ENCODE data around the gene TBL2. TPM values are rescaled to one million over a fixed set of nuclear protein-coding genes. Genes with fewer than 3 reads are reported as not detected.
A peak's percentile ranks its signal among the peaks of the same experiment; 100 is the strongest.
"Not testable (repeated sequence)": the region's sequence is repeated elsewhere in the genome, so short reads cannot be mapped to it uniquely, and the experiment has no call there.

The TBL2 gene
- total RNA-seq, 3 donors from 2014 or later, result 25.4 to 42.4 (median 31.1) TPM

DNA sequence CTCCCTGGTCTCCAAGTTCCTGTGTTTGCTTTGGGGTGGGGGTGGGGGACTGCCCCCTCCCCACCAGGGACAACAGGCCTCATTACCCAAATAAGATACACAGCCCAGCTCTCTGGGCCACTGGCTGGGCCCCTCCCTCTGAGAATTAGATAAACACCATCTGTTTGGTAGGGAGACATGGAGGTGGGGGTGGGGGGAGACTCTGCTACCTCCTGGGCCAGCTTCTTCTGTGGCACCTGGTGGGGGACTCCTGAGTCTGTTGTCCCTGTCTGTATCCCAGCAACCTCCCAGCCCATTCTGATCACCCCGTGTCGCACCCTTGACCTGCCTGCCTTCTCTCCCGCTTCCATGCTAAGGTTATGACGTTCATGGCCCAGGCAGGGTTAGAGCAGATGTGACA, 40.2 kb upstream of the TBL2 start:
- TF ChIP-seq, protein P1, sequence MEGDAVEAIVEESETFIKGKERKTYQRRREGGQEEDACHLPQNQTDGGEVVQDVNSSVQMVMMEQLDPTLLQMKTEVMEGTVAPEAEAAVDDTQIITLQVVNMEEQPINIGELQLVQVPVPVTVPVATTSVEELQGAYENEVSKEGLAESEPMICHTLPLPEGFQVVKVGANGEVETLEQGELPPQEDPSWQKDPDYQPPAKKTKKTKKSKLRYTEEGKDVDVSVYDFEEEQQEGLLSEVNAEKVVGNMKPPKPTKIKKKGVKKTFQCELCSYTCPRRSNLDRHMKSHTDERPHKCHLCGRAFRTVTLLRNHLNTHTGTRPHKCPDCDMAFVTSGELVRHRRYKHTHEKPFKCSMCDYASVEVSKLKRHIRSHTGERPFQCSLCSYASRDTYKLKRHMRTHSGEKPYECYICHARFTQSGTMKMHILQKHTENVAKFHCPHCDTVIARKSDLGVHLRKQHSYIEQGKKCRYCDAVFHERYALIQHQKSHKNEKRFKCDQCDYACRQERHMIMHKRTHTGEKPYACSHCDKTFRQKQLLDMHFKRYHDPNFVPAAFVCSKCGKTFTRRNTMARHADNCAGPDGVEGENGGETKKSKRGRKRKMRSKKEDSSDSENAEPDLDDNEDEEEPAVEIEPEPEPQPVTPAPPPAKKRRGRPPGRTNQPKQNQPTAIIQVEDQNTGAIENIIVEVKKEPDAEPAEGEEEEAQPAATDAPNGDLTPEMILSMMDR (IDR thresholded peaks at IDR 0.05), result no peak
- ATAC-seq (no peak), DNase-seq (no peak)
- Histone ChIP-seq H3K9me3 (no peaks in the 10 kb centered on the region), H3K36me3 (ENCODE audit: low read depth) (no peaks in the 10 kb centered on the region), H3K4me3 (no peak overlapping the region), H3K4me1 (ENCODE audit: low read depth) (peaks cover 13% of the 10 kb centered on the region)
- intact Hi-C loops (cut with DNase I, micrococcal nuclease), result no loop called here

DNA sequence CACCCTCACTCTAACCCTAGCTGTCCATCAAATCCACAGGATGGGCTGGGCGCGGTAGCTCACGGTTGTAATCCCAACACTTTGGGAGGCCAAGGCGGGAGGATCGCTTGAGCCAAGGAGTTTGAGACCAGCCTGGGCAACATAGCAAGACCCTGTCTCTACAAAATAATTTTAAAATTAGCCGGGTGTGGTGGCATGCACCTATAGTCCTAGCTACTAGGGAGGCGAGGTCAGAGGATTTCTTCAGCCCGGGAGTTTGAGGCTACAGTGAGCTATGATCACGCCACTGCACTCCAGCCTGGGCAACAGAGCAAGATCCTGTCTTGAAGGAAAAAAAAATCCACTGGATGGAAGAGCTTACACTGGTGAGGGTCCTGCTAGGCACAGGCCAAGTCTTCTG, 39.1 kb upstream of the TBL2 start:
- H3K36me3 ChIP-seq (ENCODE audit: low read depth); intact Hi-C loops (cut with DNase I, micrococcal nuclease); H3K4me3 ChIP-seq; ATAC-seq; H3K4me1 ChIP-seq (ENCODE audit: low read depth); H3K9me3 ChIP-seq; DNase-seq: not testable (repeated sequence)

DNA sequence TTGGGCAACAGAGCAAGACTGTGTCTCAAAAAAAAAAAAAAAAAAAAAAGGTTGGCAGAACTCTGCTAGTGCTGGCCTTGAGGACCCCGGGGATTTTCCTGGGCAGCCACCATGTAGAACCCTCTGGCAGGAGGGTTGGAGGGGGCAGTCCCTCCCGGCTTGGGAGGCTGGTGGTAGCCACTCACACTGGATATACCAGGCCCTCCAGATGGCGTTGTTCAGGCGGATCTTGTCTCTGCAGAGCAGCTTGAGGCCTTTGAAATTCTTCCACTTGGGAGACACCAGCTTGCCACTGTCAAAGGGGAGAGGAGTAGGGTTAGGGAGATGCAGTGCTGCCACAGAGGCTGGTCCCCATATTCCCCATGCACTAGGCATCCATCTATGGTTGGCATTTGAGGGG, 37.5 kb upstream of the TBL2 start:
- no peak for ATAC-seq
- intact Hi-C loops (cut with DNase I, micrococcal nuclease), result no loop called here
- Histone ChIP-seq H3K36me3 (ENCODE audit: low read depth) (no peaks in the 10 kb centered on the region), H3K4me3 (no peak overlapping the region), H3K9me3 (no peaks in the 10 kb centered on the region), H3K4me1 (ENCODE audit: low read depth) (peaks cover 3% of the 10 kb centered on the region)
- TF ChIP-seq, protein P1 (IDR thresholded peaks at IDR 0.05), result no peak
- DNase-seq, result no peak

DNA sequence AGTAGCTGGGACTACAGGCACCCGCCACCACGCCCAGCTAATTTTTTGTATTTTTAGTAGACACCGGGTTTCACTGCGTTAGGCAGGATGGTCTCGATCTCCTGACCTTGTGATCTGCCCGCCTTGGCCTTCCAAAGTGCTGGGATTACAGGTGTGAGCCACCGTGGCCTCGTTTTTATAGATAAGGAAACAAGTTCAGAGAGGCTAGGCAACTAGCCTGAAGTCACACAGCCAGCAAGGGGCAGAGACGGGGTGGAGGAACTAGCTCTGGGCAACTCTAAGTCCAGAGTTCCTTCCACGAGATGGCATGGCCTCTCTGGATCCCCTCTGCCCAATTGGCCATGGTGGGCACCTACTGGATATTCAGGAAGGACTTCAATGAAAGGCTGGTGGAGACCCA, 36.6 kb upstream of the TBL2 start:
- H3K9me3 ChIP-seq; H3K36me3 ChIP-seq (ENCODE audit: low read depth); DNase-seq; intact Hi-C loops (cut with DNase I, micrococcal nuclease); H3K4me1 ChIP-seq (ENCODE audit: low read depth); ATAC-seq; H3K4me3 ChIP-seq: not testable (repeated sequence)

DNA sequence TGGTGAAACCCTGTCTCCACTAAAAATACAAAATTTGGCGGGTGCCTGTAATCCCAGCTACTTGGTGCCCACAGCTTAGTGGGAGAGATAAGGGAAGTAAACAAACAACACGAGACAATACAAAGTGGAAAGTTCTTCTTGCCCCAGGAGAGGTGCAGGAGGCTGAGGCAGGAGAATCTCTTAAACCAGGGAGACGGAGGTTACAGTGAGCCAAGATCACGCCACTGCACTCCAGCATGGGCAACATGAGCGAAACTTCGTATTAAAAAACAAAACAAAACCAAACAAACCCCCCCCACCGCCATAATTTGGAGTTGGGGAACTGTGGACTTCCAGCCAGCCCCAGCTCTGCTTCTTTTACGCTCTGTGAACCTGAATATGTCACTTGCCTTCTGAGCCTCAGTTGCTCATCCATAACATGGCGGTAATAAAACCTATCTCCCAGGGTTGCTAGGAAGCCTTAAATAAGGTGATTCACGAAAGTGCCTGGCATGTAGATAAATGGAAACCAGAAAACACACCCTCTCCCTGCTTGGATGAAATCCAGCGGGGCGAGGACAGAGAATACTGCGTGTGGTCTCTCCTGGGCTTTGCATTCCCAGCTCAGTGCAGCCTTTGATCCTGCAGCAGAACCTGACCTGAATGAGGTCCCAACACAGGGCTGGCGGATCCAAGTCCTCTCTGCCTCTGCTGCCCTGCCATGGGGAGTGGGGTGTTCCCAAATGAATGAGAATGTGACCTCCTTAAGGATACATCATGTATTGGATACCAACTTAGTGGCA, 35.8 kb upstream of the TBL2 start:
- no peak overlapping the region for H3K4me3 ChIP-seq
- peaks cover 3% of the 10 kb centered on the region for H3K4me1 ChIP-seq (ENCODE audit: low read depth)
- no peaks in the 10 kb centered on the region for H3K9me3 ChIP-seq
- no peaks in the 10 kb centered on the region for H3K36me3 ChIP-seq (ENCODE audit: low read depth)
- ATAC-seq (peak; percentile 42), DNase-seq (peak in 2 of 3 donors; percentile 46 to 48)
- TF ChIP-seq, protein P1 (IDR thresholded peaks at IDR 0.05), result no peak
- intact Hi-C loops (cut with DNase I, micrococcal nuclease), result no loop called here

DNA sequence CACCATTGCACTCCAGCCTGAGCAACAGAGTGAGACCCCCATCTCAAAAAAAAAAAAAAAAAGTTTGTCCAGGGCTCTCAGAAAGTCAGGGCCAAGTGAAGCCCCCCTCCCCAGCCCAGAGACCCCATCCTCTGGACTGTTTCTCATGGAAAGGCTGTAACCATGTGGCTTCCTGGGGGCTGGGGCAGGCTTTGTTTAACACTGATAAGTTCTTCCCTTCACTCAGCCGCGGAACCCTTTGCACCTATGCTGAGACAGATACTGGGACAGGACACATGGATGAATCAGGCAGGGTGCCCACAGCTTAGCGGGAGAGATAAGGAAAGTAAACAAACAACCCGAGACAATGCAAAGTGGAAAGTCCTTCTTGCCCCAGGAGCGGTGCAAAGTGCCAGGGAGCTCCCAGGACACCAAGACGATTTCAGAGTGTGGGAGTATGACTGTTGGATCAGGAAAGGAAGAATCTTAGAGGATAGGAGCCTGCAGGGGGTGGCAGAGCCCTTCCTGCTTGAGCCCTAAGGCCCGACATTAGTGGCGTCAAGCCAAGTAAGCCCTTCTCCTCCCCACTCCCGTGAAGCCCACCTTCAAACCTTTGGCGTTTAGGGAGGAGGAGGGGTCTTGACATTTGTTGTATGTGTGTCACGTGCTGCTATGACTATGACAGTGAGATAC, 34.4 kb upstream of the TBL2 start:
- ATAC-seq (peak; percentile 96), DNase-seq (peak; percentile 73 to 86 (median 79))
- Histone ChIP-seq H3K9me3 (no peaks in the 10 kb centered on the region), H3K4me3 (no peak overlapping the region), H3K4me1 (ENCODE audit: low read depth) (peaks cover 3% of the 10 kb centered on the region), H3K36me3 (ENCODE audit: low read depth) (no peaks in the 10 kb centered on the region)
- TF ChIP-seq, protein P1 (IDR thresholded peaks at IDR 0.05), result no peak
- intact Hi-C loops (cut with DNase I, micrococcal nuclease), result no loop called here
